Measurements from ENCODE around the gene ATP1B3.
A peak's percentile ranks its signal among the peaks of the same experiment; 100 is the strongest.
"Not testable (repeated sequence)": the region's sequence is repeated elsewhere in the genome, so short reads cannot be mapped to it uniquely, and the experiment has no call there.

Gene ATP1B3

GRCh38 chr3:141909408-141909807 is 33.0 kb downstream of the ATP1B3 start:
- no peak for DNase-seq (ENCODE audit: low spot score)

GRCh38 chr3:141909986-141910385 is 33.5 kb downstream of the ATP1B3 start:
- DNase-seq (ENCODE audit: low spot score), result not testable (repeated sequence)

- peak; percentile 68 for DNase-seq (ENCODE audit: low spot score)
These were observed 36.8 kb downstream of the ATP1B3 start for GRCh38 chr3:141913150-141913811.

GRCh38 chr3:141914311-141914710 is 37.9 kb downstream of the ATP1B3 start:
- DNase-seq (ENCODE audit: low spot score), result no peak

GRCh38 chr3:141915016-141915415 is 38.6 kb downstream of the ATP1B3 start:
- DNase-seq (ENCODE audit: low spot score), result no peak

GRCh38 chr3:141915766-141916165 is 39.3 kb downstream of the ATP1B3 start:
- DNase-seq (ENCODE audit: low spot score), result no peak

GRCh38 chr3:141920701-141921100 is 44.3 kb downstream of the ATP1B3 start:
- no peak for DNase-seq (ENCODE audit: low spot score)

GRCh38 chr3:141921316-141921715 is 44.9 kb downstream of the ATP1B3 start:
- no peak for DNase-seq (ENCODE audit: low spot score)

GRCh38 chr3:141925677-141926076 is 49.2 kb downstream of the ATP1B3 start:
- DNase-seq (ENCODE audit: low spot score), result not testable (repeated sequence)

GRCh38 chr3:141926929-141927328 is 50.5 kb downstream of the ATP1B3 start:
- no peak for DNase-seq (ENCODE audit: low spot score)

- no peak for DNase-seq (ENCODE audit: low spot score)
These were observed 52.3 kb downstream of the ATP1B3 start for GRCh38 chr3:141928631-141929270.

- no peak for DNase-seq (ENCODE audit: low spot score)
These were observed 53.0 kb downstream of the ATP1B3 start for GRCh38 chr3:141929341-141929995.

- no peak for DNase-seq (ENCODE audit: low spot score)
These were observed 54.4 kb downstream of the ATP1B3 start for GRCh38 chr3:141930801-141931200.

- DNase-seq (ENCODE audit: low spot score), result no peak
These were observed 57.2 kb downstream of the ATP1B3 start for GRCh38 chr3:141933421-141934300.

- no peak for DNase-seq (ENCODE audit: low spot score)
These were observed 57.9 kb downstream of the ATP1B3 start for GRCh38 chr3:141934354-141934753.

GRCh38 chr3:141938011-141938500 is 61.6 kb downstream of the ATP1B3 start:
- no peak for DNase-seq (ENCODE audit: low spot score)

- DNase-seq (ENCODE audit: low spot score), result no peak
These were observed 63.3 kb downstream of the ATP1B3 start for GRCh38 chr3:141939759-141940158.

GRCh38 chr3:141940194-141940776 is 63.8 kb downstream of the ATP1B3 start:
- DNase-seq (ENCODE audit: low spot score), result peak; percentile 77

GRCh38 chr3:141941093-141941492 is 64.7 kb downstream of the ATP1B3 start:
- DNase-seq (ENCODE audit: low spot score), result no peak

- DNase-seq (ENCODE audit: low spot score), result no peak
These were observed 65.6 kb downstream of the ATP1B3 start for GRCh38 chr3:141942006-141942405.

- no peak for DNase-seq (ENCODE audit: low spot score)
These were observed 69.5 kb downstream of the ATP1B3 start for GRCh38 chr3:141945726-141946485.
